AG09319 (cell line): ENCODE measurements around the gene TRIM38.

ENCODE experiments used
- DNase-seq: peaks from one replicate; pipeline ENCODE4 v3.0.0-alpha.2; 2010; ENCODE audit warnings: low read depth; ENCODE audit errors: extremely low read depth
- TF ChIP-seq, protein P1 (sequence below): IDR thresholded peaks from 2 replicates; pipeline ENCODE4 v1.5.1; 2011; ENCODE audit warnings: low read depth, mild to moderate bottlenecking, inconsistent platforms, low read length, moderate library complexity

TRIM38 gene, protein sequence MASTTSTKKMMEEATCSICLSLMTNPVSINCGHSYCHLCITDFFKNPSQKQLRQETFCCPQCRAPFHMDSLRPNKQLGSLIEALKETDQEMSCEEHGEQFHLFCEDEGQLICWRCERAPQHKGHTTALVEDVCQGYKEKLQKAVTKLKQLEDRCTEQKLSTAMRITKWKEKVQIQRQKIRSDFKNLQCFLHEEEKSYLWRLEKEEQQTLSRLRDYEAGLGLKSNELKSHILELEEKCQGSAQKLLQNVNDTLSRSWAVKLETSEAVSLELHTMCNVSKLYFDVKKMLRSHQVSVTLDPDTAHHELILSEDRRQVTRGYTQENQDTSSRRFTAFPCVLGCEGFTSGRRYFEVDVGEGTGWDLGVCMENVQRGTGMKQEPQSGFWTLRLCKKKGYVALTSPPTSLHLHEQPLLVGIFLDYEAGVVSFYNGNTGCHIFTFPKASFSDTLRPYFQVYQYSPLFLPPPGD

DNA sequence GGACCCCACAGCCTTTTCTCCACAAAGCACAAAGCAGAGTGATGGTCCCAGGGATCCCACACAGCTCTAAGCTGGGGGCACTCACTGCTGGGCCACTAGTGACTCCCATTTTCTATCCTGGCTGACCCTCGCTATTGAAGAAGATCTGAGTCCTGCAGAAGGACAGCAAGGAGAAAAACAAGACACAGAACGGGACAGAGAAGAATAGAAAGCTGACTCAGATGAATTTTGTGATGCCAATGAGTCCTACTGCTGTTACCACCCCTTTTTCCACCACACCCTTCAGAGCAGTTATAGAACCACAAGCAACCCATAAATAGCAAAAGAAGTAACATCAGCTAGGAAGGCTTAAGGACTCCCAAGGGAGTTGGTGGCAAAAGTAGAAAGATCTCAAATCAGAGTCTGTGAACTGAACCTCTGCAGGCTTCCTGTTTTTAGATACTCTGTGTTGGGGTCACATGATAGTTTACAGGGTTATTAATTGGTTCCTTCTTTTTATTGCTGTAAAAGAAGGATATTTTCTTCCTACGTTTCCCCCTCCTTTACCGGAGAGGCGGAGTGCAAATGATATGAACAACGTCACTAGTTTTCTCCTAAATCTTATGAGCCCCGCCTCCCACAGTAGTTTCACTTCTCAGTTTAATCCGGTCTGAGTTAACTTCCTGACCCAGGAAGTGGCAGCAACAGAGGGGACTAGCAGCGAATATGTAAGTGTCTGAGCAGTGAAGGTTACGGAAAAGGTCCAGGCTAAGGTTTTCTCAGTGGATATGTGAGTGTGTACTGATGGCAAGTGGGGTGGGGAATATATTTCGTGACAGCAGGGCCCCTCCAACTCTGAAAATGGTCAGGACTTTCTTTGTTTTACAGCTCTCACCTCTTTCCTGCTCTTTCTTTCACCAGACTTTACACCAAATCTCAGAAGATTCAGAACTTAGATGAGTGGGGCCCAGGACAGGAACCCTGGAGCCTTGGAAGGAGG lies at the start of gene TRIM38:
TSS of gene TRIM38 (plus strand) at position 654 of the 979 bp plus-strand sequence. CDS start 3,721 bp downstream, outside the sequence.
- TF ChIP-seq, protein P1, sequence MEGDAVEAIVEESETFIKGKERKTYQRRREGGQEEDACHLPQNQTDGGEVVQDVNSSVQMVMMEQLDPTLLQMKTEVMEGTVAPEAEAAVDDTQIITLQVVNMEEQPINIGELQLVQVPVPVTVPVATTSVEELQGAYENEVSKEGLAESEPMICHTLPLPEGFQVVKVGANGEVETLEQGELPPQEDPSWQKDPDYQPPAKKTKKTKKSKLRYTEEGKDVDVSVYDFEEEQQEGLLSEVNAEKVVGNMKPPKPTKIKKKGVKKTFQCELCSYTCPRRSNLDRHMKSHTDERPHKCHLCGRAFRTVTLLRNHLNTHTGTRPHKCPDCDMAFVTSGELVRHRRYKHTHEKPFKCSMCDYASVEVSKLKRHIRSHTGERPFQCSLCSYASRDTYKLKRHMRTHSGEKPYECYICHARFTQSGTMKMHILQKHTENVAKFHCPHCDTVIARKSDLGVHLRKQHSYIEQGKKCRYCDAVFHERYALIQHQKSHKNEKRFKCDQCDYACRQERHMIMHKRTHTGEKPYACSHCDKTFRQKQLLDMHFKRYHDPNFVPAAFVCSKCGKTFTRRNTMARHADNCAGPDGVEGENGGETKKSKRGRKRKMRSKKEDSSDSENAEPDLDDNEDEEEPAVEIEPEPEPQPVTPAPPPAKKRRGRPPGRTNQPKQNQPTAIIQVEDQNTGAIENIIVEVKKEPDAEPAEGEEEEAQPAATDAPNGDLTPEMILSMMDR, result no peak

DNA sequence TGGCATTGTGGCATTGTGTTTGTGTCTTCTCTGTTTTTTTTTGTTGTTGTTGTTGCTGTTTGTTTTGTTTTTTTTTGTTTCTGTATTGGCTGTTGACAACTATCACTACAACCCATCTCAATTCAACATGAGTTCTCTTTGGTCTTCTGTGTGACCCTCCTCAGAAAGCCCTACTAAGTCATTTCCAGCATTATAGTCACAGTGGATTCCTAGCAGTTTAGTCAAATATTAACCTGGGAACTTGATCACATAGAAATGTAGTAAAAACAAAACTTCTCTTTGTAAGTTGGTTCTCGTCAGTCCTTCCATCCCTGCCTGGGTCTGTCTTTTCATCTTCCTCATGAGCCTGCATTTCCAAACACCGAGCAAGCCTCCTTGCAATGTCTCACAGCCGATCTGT lies 48.9 kb upstream of the TRIM38 start:
- DNase-seq, result no peak

More for the DNA sequence above, at the start of gene TRIM38:
- DNase-seq, result peak; percentile 79

GRCh38 chr6:25916330-25916729 lies 46.3 kb upstream of the TRIM38 start:
- DNase-seq, result no peak
- TF ChIP-seq, protein P1, result no peak

More for the DNA sequence above, 48.9 kb upstream of the TRIM38 start:
- TF ChIP-seq, protein P1, result no peak

DNA sequence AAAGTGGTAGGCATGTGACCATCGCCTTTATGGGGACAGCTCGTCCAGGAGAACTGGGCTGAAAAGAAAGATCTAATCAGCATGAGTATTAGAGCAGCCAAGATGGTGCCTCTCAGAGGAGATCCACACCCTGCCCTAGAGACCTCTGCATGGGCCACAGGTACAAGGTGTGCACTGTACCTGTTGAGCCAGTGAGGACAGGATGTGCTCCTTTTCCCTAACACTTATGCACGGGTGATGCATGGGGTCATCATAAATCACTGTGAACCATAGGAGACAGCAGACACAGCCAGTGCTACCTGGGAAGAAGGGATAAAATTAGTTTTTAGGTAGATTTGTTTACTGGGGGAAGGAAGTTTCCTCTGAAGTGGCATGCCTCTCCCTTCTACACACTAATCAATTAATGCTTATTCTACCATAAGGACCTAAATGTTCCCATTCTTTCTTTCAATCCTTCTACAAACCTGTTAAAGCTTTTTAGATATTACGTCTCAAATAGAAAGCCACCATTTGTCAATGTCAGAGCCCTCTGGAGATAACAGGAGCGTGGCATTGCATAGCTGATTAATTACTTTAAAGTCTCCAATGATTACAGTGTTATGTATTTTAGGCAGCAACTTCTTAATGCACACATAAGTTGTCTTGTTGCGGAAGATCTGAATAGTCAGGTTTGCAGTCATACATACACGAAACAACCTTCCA lies 45.7 kb upstream of the TRIM38 start:
- DNase-seq, result no peak
- TF ChIP-seq, protein P1, result no peak

DNA sequence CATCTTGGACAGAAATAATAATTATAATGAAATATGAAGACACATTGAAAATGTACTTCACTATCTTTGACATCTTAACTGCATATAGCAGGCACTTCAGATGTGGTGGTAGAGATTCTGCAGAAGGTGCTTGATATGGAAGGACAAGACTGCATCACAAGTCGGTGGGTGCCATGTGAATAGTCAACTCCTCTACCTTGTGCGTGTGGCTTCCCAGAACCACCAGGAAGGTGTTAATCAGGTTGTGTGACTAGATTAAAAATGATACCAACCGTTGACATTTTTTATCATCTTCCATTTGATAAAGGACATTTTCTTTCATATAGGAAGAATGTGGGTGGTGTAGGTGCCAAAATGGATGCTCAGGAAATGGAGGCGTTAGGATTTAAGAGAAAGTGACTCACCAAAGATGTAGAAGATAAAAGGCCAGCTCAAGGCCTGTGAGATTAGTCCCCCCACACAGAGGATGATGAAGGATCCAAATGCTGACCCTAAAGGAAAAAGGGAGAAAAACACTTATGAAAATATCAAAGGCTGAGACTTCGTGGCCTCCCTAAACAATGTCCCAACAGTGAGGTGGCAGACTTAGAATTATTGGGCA lies 44.4 kb upstream of the TRIM38 start:
- TF ChIP-seq, protein P1, result no peak
- no peak for DNase-seq

DNA sequence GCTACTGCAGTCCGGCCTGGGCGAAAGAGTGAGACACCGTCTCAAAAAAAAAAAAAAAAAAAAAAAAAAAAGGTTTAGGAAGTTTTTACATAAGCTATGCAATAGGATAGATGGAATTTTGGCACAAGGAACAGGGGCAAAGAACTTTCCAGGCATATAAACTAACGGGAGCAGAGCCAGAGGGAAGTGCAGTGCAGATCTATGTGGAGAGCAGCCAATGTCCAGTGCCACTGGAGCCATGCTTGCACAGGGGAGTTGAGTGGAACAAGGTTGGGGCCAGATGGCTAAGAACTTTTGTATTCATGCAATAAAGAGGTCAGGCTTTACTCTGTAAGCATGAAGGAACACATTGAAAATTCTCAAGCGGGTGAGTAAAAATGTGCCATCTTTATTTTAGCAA lies 42.9 kb upstream of the TRIM38 start:
- TF ChIP-seq, protein P1, result no peak
- no peak for DNase-seq
